Astrocyte of the cerebellum (primary cell): ENCODE data around the gene B3GALT6.

Experiments used
- DNase-seq: peaks from one replicate; pipeline ENCODE4 v3.0.0-alpha.2; 2011; ENCODE audit warnings: low read depth
- H3K4me3 ChIP-seq: 2 replicates; pipeline ENCODE4 v1.5.1; 2011; ENCODE audit warnings: mild to moderate bottlenecking, low read depth, low read length, moderate library complexity
- in situ Hi-C: cut with HindIII; loops from 2 replicates; pipeline ENCODE4 v1.10.0; 2017; ENCODE audit warnings: low sequenced_read_pairs
- TF ChIP-seq, protein P1 (sequence below): IDR thresholded peaks from 2 replicates; pipeline ENCODE4 v1.5.1; 2012; ENCODE audit warnings: low read length, low read depth, moderate library complexity, mild to moderate bottlenecking; ENCODE audit errors: missing control alignments

The B3GALT6 gene

DNA sequence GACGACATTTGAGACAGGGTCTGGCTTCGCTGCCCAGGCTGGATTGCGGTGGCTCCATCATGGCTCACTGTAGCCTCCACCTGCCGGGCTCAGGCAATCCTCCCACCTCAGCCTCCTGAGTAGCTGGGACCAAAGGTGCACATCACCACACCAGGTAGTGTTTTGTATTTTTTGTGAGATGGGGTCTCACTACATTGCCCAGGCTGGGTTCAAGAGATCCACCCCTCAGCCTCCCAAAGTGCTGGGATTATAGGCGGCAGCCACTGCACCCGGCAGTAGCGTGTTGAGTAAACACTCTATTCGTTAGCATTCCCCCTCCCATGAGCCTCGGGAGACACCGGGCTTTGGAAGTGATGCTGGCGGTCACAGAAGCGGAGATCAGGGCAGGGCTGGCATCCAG, 21.3 kb downstream of the B3GALT6 start:
- in situ Hi-C loops: no loop called here
- DNase-seq: no peak

DNA sequence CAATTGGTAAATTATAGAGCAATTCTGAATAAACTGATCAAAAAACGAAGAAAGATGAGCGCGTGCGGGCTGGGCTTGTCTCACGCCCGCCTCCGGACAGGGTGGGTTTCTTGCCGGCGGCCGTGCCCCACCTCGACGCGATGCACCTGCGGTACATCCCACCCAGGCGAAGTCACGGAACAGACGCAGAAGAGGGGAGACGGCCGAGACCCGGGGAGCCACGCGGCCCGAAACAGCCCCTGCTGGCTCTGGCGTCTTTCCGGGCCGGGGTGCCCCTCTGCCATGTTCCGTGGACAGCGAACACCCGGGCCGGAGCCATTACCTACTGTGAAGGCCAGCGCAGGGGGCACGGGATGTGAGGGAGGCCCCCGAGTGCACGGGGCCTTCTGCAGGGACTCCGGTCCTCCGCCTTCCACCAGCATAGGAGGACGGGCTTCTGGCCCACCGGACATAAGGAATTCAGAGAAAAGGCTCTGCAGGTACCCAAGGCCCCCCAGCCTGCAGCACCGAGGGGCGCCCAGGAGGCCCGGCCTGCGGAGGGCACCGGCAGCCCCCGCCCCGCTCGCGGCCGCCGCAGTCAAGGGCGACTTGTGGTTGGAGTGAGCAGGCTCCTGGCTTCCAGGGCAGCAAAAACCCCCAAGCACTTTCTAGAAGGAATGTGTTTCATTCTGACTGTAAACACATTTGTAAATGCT, 22.1 kb downstream of the B3GALT6 start:
- TF ChIP-seq, protein P1, sequence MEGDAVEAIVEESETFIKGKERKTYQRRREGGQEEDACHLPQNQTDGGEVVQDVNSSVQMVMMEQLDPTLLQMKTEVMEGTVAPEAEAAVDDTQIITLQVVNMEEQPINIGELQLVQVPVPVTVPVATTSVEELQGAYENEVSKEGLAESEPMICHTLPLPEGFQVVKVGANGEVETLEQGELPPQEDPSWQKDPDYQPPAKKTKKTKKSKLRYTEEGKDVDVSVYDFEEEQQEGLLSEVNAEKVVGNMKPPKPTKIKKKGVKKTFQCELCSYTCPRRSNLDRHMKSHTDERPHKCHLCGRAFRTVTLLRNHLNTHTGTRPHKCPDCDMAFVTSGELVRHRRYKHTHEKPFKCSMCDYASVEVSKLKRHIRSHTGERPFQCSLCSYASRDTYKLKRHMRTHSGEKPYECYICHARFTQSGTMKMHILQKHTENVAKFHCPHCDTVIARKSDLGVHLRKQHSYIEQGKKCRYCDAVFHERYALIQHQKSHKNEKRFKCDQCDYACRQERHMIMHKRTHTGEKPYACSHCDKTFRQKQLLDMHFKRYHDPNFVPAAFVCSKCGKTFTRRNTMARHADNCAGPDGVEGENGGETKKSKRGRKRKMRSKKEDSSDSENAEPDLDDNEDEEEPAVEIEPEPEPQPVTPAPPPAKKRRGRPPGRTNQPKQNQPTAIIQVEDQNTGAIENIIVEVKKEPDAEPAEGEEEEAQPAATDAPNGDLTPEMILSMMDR: no peak
- H3K4me3 ChIP-seq: no peak overlapping the region
- in situ Hi-C loops: no loop called here
- no peak for DNase-seq

More for the DNA sequence above, 21.3 kb downstream of the B3GALT6 start:
- TF ChIP-seq, protein P1: no peak
- no peak overlapping the region for H3K4me3 ChIP-seq

- H3K4me3 ChIP-seq: no peak overlapping the region
- in situ Hi-C loops: no loop called here
Observed at GRCh38 chr1:1254667-1254998, 22.6 kb downstream of the B3GALT6 start.

DNA sequence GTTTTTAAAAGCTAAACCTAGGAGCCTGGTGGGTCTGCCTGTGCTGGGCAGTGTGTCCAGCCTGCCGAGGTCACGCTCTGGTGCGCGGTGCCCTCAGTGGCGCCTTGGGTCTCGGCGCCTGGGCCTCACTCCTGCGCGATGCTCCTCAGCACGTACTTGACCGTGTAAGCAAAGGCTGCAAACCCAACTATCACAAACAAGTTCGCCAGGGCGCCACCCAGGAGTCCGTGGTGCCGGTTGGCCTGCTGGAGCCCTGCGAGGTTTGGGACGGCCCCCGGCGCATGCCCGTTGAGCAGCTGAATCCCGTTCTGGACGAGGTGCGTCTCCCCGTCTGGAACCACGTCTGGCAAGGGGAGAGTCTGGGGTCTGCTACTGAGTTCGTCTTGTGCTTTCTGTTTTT, 23.0 kb downstream of the B3GALT6 start:
- no peak overlapping the region for H3K4me3 ChIP-seq
- TF ChIP-seq, protein P1: no peak
- in situ Hi-C loops: no loop called here

More at GRCh38 chr1:1254667-1254998, 22.6 kb downstream of the B3GALT6 start:
- DNase-seq: no peak
- TF ChIP-seq, protein P1: no peak

GRCh38 chr1:1255611-1256010, 23.6 kb downstream of the B3GALT6 start:
- in situ Hi-C loops: no loop called here
- DNase-seq: no peak
- no peak overlapping the region for H3K4me3 ChIP-seq
- TF ChIP-seq, protein P1: no peak

More for the DNA sequence above, 23.0 kb downstream of the B3GALT6 start:
- DNase-seq: no peak

- TF ChIP-seq, protein P1: no peak
- in situ Hi-C loops: no loop called here
- DNase-seq: no peak
- H3K4me3 ChIP-seq: no peak overlapping the region
Observed at GRCh38 chr1:1256956-1257871, 25.2 kb downstream of the B3GALT6 start.
